Measurements from ENCODE around the gene PCDHGB4.

Gene PCDHGB4

GRCh38 chr5:141349917-141350619, 37.4 kb upstream of the PCDHGB4 start, which contains the start of gene PCDHGB1 (continued):
- TF ChIP-seq GLI2 (tag by site-specific recombination; IDR thresholded peaks at IDR 0.05; ENCODE audit: borderline replicate concordance, low read depth) (no peak), ZNF335 (tag by site-specific recombination; conservative IDR thresholded peaks at IDR 0.05) (peak; percentile 69), ZNF155 (tag by site-specific recombination; IDR thresholded peaks at IDR 0.05) (no peak), ZNF843 (tag by site-specific recombination; IDR thresholded peaks at IDR 0.05) (no peak), ZNF18 (tag by site-specific recombination; IDR thresholded peaks at IDR 0.05) (no peak), ZNF548 (tag by site-specific recombination; IDR thresholded peaks at IDR 0.05) (no peak), HOXC10 (CRISPR knock-in tag; IDR thresholded peaks at IDR 0.05) (no peak), ZNF777 (tag by site-specific recombination; IDR thresholded peaks at IDR 0.05; ENCODE audit: borderline replicate concordance) (no peak), KLF7 (tag by site-specific recombination; IDR thresholded peaks at IDR 0.05; ENCODE audit: borderline replicate concordance) (no peak), ZNF37A (tag by site-specific recombination; IDR thresholded peaks at IDR 0.05) (no peak), ZBTB48 (tag by site-specific recombination; IDR thresholded peaks at IDR 0.05) (no peak), ZNF529 (tag by site-specific recombination; IDR thresholded peaks at IDR 0.05; ENCODE audit: insufficient replicate concordance) (no peak), PBX3 (CRISPR knock-in tag; IDR thresholded peaks at IDR 0.05) (no peak), GLI4 (tag by site-specific recombination; IDR thresholded peaks at IDR 0.05) (no peak), MZF1 (tag by site-specific recombination; IDR thresholded peaks at IDR 0.05; ENCODE audit: borderline replicate concordance) (no peak), ZBTB1 (tag by site-specific recombination; IDR thresholded peaks at IDR 0.05) (no peak), ZNF558 (tag by site-specific recombination; IDR thresholded peaks at IDR 0.05) (no peak), ZNF610 (tag by site-specific recombination; IDR thresholded peaks at IDR 0.05; ENCODE audit: borderline replicate concordance) (peak; percentile 85; the same call in 1 of the 2 replicates), KLF17 (tag by site-specific recombination; IDR thresholded peaks at IDR 0.05) (no peak), HOXA7 (CRISPR knock-in tag; IDR thresholded peaks at IDR 0.05; ENCODE audit: borderline replicate concordance) (no peak), ZNF654 (tag by site-specific recombination; IDR thresholded peaks at IDR 0.05; ENCODE audit: low read depth) (peak; percentile 66), ZNF324 (tag by site-specific recombination; IDR thresholded peaks at IDR 0.05) (no peak), ZSCAN5A (tag by site-specific recombination; IDR thresholded peaks at IDR 0.05) (no peak), ZNF488 (tag by site-specific recombination; IDR thresholded peaks at IDR 0.05) (no peak), ZNF174 (tag by site-specific recombination; IDR thresholded peaks at IDR 0.05) (no peak), ZNF274 (IDR thresholded peaks at IDR 0.05; ENCODE audit: low read length) (no peak), ZNF274 (tag by site-specific recombination; IDR thresholded peaks at IDR 0.05; ENCODE audit: borderline replicate concordance) (no peak), YY2 (tag by site-specific recombination; IDR thresholded peaks at IDR 0.05) (no peak)
- TF ChIP-seq, protein P1, sequence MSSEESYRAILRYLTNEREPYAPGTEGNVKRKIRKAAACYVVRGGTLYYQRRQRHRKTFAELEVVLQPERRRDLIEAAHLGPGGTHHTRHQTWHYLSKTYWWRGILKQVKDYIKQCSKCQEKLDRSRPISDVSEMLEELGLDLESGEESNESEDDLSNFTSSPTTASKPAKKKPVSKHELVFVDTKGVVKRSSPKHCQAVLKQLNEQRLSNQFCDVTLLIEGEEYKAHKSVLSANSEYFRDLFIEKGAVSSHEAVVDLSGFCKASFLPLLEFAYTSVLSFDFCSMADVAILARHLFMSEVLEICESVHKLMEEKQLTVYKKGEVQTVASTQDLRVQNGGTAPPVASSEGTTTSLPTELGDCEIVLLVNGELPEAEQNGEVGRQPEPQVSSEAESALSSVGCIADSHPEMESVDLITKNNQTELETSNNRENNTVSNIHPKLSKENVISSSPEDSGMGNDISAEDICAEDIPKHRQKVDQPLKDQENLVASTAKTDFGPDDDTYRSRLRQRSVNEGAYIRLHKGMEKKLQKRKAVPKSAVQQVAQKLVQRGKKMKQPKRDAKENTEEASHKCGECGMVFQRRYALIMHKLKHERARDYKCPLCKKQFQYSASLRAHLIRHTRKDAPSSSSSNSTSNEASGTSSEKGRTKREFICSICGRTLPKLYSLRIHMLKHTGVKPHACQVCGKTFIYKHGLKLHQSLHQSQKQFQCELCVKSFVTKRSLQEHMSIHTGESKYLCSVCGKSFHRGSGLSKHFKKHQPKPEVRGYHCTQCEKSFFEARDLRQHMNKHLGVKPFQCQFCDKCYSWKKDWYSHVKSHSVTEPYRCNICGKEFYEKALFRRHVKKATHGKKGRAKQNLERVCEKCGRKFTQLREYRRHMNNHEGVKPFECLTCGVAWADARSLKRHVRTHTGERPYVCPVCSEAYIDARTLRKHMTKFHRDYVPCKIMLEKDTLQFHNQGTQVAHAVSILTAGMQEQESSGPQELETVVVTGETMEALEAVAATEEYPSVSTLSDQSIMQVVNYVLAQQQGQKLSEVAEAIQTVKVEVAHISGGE (tag by site-specific recombination; conservative IDR thresholded peaks at IDR 0.05; ENCODE audit: low read depth) = peak; percentile 54
- TF ChIP-seq, protein P2, sequence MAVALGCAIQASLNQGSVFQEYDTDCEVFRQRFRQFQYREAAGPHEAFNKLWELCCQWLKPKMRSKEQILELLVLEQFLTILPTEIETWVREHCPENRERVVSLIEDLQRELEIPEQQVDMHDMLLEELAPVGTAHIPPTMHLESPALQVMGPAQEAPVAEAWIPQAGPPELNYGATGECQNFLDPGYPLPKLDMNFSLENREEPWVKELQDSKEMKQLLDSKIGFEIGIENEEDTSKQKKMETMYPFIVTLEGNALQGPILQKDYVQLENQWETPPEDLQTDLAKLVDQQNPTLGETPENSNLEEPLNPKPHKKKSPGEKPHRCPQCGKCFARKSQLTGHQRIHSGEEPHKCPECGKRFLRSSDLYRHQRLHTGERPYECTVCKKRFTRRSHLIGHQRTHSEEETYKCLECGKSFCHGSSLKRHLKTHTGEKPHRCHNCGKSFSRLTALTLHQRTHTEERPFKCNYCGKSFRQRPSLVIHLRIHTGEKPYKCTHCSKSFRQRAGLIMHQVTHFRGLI (tag by site-specific recombination; IDR thresholded peaks at IDR 0.05) = no peak
